NB4 (cell line): ENCODE data around the gene POU6F2.

Experiments
- POLR2A ChIP-seq: IDR thresholded peaks from 2 replicates; pipeline ENCODE4 v1.6.1; 2011; ENCODE audit warnings: mild to moderate bottlenecking; ENCODE audit not compliant: insufficient read length; ENCODE audit errors: extremely low read depth
- TF ChIP-seq, protein P1 (sequence below): IDR thresholded peaks from one replicate; pipeline ENCODE4 v1.5.1; 2012; ENCODE audit warnings: low read depth, low read length

DNA sequence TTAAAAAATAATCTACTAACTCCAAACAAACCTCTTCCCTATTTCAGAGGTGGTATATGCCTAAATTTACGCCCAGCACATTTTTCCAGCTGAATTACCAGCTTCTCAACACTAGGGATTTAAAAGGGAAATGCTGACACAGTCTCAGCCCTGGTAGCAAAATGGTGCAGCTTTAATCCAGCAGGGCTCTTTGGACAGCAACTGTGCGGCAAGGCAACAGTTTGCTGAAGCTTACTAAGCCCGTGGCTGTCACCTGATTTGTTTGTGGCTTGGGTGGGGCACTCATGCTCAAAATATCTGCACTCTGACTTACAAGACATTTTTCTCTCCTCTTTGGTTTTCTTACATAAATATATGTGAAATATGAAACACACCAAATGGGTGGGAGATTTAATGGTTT lies 206.7 kb downstream of the POU6F2 start:
- TF ChIP-seq, protein P1, sequence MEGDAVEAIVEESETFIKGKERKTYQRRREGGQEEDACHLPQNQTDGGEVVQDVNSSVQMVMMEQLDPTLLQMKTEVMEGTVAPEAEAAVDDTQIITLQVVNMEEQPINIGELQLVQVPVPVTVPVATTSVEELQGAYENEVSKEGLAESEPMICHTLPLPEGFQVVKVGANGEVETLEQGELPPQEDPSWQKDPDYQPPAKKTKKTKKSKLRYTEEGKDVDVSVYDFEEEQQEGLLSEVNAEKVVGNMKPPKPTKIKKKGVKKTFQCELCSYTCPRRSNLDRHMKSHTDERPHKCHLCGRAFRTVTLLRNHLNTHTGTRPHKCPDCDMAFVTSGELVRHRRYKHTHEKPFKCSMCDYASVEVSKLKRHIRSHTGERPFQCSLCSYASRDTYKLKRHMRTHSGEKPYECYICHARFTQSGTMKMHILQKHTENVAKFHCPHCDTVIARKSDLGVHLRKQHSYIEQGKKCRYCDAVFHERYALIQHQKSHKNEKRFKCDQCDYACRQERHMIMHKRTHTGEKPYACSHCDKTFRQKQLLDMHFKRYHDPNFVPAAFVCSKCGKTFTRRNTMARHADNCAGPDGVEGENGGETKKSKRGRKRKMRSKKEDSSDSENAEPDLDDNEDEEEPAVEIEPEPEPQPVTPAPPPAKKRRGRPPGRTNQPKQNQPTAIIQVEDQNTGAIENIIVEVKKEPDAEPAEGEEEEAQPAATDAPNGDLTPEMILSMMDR: no peak
- no peak for TF ChIP-seq POLR2A
